Measurements from ENCODE around the gene PARP3.

The PARP3 gene

DNA sequence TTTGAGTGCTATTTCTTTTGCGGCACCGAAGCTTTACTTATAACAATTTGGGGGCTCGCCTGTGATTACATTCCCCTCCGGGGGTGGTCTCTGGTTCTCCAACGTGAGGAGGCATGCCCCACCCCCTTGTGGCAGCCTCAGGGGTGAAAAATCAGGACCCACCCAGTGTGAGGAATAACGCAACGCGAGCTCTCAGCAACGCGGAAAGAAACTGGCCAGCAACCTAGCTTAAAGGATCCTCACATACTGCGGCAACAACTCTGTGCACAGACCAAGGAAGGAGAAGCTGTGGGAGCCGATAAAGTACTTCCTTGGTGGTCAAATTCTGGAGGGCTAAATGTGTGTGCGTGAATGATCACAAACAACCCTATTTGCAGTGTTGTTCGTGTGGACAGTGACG is 44.8 kb upstream of the PARP3 start:
- TF ChIP-seq, protein P1, sequence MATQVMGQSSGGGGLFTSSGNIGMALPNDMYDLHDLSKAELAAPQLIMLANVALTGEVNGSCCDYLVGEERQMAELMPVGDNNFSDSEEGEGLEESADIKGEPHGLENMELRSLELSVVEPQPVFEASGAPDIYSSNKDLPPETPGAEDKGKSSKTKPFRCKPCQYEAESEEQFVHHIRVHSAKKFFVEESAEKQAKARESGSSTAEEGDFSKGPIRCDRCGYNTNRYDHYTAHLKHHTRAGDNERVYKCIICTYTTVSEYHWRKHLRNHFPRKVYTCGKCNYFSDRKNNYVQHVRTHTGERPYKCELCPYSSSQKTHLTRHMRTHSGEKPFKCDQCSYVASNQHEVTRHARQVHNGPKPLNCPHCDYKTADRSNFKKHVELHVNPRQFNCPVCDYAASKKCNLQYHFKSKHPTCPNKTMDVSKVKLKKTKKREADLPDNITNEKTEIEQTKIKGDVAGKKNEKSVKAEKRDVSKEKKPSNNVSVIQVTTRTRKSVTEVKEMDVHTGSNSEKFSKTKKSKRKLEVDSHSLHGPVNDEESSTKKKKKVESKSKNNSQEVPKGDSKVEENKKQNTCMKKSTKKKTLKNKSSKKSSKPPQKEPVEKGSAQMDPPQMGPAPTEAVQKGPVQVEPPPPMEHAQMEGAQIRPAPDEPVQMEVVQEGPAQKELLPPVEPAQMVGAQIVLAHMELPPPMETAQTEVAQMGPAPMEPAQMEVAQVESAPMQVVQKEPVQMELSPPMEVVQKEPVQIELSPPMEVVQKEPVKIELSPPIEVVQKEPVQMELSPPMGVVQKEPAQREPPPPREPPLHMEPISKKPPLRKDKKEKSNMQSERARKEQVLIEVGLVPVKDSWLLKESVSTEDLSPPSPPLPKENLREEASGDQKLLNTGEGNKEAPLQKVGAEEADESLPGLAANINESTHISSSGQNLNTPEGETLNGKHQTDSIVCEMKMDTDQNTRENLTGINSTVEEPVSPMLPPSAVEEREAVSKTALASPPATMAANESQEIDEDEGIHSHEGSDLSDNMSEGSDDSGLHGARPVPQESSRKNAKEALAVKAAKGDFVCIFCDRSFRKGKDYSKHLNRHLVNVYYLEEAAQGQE (IDR thresholded peaks at IDR 0.05; ENCODE audit: low read depth), result no peak
- no peak for TF ChIP-seq CREB1 (IDR thresholded peaks at IDR 0.05; ENCODE audit: low read depth)
- TF ChIP-seq, protein P2, sequence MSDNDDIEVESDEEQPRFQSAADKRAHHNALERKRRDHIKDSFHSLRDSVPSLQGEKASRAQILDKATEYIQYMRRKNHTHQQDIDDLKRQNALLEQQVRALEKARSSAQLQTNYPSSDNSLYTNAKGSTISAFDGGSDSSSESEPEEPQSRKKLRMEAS (IDR thresholded peaks at IDR 0.05), result no peak
- no peak for TF ChIP-seq TEAD4 (IDR thresholded peaks at IDR 0.05)
- TF ChIP-seq FOXM1 (IDR thresholded peaks at IDR 0.05; ENCODE audit: borderline replicate concordance, low read depth), result no peak
- no peak for TF ChIP-seq ZBTB7A (IDR thresholded peaks at IDR 0.05; ENCODE audit: low read depth)
- TF ChIP-seq YY1 (IDR thresholded peaks at IDR 0.05; ENCODE audit: low read depth), result no peak
- TF ChIP-seq, protein P3, sequence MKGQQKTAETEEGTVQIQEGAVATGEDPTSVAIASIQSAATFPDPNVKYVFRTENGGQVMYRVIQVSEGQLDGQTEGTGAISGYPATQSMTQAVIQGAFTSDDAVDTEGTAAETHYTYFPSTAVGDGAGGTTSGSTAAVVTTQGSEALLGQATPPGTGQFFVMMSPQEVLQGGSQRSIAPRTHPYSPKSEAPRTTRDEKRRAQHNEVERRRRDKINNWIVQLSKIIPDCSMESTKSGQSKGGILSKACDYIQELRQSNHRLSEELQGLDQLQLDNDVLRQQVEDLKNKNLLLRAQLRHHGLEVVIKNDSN (IDR thresholded peaks at IDR 0.05), result no peak
- no peak for TF ChIP-seq EP300 (IDR thresholded peaks at IDR 0.05; ENCODE audit: borderline replicate concordance)
- no peak for TF ChIP-seq CEBPB (IDR thresholded peaks at IDR 0.05)
- TF ChIP-seq TAF1 (IDR thresholded peaks at IDR 0.05; ENCODE audit: low read depth), result no peak
- TF ChIP-seq RAD21 (IDR thresholded peaks at IDR 0.05; ENCODE audit: low read depth), result no peak
- no peak for TF ChIP-seq EGR1 (IDR thresholded peaks at IDR 0.05)
- TF ChIP-seq TCF12 (IDR thresholded peaks at IDR 0.05; ENCODE audit: low read depth), result no peak
- TF ChIP-seq NFIC (IDR thresholded peaks at IDR 0.05), result no peak

DNA sequence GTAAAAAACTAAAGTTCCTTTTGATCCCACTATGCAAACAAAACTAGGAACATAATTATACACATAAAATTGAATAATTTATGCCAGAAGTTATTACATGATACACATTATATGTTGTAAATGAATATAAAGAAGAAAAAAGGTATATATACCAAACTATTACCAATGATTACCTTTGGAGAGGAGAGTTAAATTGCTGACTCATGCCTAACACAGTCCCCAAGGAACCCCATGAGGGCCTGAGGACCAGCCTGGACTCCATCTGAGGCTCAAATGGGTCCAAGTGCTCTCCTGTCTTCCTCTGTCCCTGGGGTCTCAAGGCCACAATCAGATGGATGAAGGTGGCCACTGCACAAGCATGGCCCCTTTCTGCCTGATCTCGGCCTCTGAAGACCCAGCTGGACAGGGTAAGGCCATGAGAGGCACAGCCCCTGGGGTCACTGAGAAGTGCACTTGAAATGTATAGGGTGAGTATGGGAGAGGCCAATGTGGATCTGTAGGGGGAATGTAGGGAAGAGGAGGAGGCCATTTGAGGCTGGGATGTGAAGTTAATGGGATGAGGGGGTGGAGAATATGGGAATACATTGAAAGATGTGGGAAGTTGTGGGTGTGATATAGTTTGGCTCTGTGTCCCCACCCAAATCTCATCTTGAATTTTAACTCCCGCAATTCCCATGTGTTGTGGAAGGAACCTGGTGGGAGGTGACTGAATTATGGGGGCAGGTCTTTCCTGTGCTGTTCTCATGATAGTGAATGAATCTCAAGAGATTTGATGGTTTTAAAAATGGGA is 37.9 kb upstream of the PARP3 start:
- no peak for TF ChIP-seq TEAD4 (IDR thresholded peaks at IDR 0.05)
- no peak for TF ChIP-seq TCF12 (IDR thresholded peaks at IDR 0.05; ENCODE audit: low read depth)
- no peak for TF ChIP-seq YY1 (IDR thresholded peaks at IDR 0.05; ENCODE audit: low read depth)
- TF ChIP-seq, protein P1 (IDR thresholded peaks at IDR 0.05; ENCODE audit: low read depth), result no peak
- no peak for TF ChIP-seq EP300 (IDR thresholded peaks at IDR 0.05; ENCODE audit: borderline replicate concordance)
- TF ChIP-seq FOXM1 (IDR thresholded peaks at IDR 0.05; ENCODE audit: borderline replicate concordance, low read depth), result no peak
- TF ChIP-seq NFIC (IDR thresholded peaks at IDR 0.05), result no peak

DNA sequence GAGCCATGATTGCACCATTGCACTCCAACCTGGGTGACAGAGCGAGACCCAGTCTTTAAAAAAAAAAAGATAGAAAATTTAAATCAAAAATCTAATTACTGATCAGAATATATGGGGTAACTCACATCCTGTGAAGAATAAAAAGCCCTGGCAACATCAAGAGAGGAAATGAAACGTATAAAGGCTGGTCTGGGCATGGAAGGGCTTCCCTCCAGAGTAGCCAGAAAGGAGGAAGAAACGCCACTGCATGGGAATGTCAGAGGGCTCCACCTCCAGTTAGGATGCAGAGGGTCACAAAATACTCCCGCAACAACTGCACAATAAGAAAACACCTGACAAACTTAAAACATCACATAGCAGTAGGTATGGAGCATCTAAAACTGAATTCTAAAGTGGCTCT is 34.1 kb upstream of the PARP3 start:
- no peak for TF ChIP-seq RAD21 (IDR thresholded peaks at IDR 0.05; ENCODE audit: low read depth)
- no peak for TF ChIP-seq EP300 (IDR thresholded peaks at IDR 0.05; ENCODE audit: borderline replicate concordance)
- no peak for TF ChIP-seq TCF12 (IDR thresholded peaks at IDR 0.05; ENCODE audit: low read depth)
- TF ChIP-seq, protein P1 (IDR thresholded peaks at IDR 0.05; ENCODE audit: low read depth), result no peak
- TF ChIP-seq, protein P3 (IDR thresholded peaks at IDR 0.05), result no peak

DNA sequence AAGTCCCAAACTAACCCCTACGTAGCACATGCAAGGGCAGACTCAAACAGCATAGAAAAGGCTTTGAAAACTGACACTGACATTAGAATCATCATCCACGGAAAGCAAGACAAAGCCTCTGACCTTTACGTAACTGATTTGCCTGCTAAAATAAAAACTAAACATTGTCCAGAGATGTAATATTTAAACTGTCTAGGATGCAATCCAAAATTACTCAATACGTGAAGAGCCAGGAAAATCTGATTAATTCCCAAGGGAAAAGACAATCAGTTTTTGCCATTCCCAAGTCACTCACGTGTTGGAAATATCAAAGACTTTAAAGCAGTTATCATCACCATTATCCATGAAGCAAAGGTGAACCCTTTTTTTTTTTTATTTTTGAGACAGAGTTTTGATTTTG is 25.7 kb upstream of the PARP3 start:
- TF ChIP-seq NFIC (IDR thresholded peaks at IDR 0.05), result no peak
- TF ChIP-seq EGR1 (IDR thresholded peaks at IDR 0.05), result no peak

DNA sequence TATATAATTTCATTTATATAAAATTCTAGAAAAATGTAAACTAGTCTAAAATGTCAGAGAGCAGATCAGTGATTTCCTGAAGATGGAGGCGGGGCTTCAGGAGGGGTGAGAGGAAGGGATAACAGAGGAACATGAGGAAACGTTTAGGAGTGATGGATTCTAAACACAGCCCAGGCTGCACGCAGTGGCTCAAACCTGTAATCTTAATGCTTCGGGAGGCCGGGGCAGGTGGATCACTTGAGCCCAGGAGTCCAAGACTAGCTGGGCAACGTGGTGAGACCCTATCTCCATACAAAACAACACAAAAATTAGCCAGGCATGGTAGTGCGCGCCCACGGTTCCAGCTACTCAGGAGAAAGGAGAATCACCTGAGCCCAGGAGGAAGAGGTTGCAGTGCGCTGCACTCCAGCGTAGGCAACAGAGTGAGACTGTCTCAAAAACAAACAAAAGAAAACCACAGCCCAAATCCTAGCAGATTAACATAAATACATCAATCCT is 21.0 kb upstream of the PARP3 start:
- TF ChIP-seq TAF1 (IDR thresholded peaks at IDR 0.05; ENCODE audit: low read depth), result no peak
- TF ChIP-seq RAD21 (IDR thresholded peaks at IDR 0.05; ENCODE audit: low read depth), result no peak
- no peak for TF ChIP-seq CEBPB (IDR thresholded peaks at IDR 0.05)
- TF ChIP-seq EP300 (IDR thresholded peaks at IDR 0.05; ENCODE audit: borderline replicate concordance), result no peak
- TF ChIP-seq, protein P3 (IDR thresholded peaks at IDR 0.05), result no peak
- TF ChIP-seq NFIC (IDR thresholded peaks at IDR 0.05), result no peak
- TF ChIP-seq FOXM1 (IDR thresholded peaks at IDR 0.05; ENCODE audit: borderline replicate concordance, low read depth), result no peak
- TF ChIP-seq CREB1 (IDR thresholded peaks at IDR 0.05; ENCODE audit: low read depth), result no peak
- no peak for TF ChIP-seq ZBTB7A (IDR thresholded peaks at IDR 0.05; ENCODE audit: low read depth)
- TF ChIP-seq, protein P1 (IDR thresholded peaks at IDR 0.05; ENCODE audit: low read depth), result no peak
- no peak for TF ChIP-seq YY1 (IDR thresholded peaks at IDR 0.05; ENCODE audit: low read depth)
- TF ChIP-seq, protein P2 (IDR thresholded peaks at IDR 0.05), result no peak
- no peak for TF ChIP-seq TEAD4 (IDR thresholded peaks at IDR 0.05)
- TF ChIP-seq TCF12 (IDR thresholded peaks at IDR 0.05; ENCODE audit: low read depth), result no peak
- TF ChIP-seq EGR1 (IDR thresholded peaks at IDR 0.05), result no peak
